Activated CD8-positive, alpha-beta memory T cell treated with anti-CD3 and anti-CD28 coated beads for 1 hour (primary cell): Measurements from ENCODE around the gene ADAMTS2.

ENCODE experiments used
- DNase-seq, 2 donors: peaks; one replicate each; pipeline ENCODE4 v3.0.0-alpha.2; 2020; ENCODE audit warnings: low read depth in 1 of 2; ENCODE audit errors: extremely low read depth in 1 of 2

Gene ADAMTS2

GRCh38 chr5:179373101-179373934, 28.1 kb upstream of the ADAMTS2 start:
- no peak for DNase-seq

- no peak for DNase-seq
These were observed 26.7 kb upstream of the ADAMTS2 start for GRCh38 chr5:179371681-179372680.

- DNase-seq: no peak
These were observed 25.9 kb upstream of the ADAMTS2 start for GRCh38 chr5:179371121-179371510.

- DNase-seq: no peak
These were observed 25.3 kb upstream of the ADAMTS2 start for GRCh38 chr5:179370490-179371120.

- DNase-seq: no peak
These were observed 24.2 kb upstream of the ADAMTS2 start for GRCh38 chr5:179369530-179369884.

GRCh38 chr5:179368806-179369529, 23.7 kb upstream of the ADAMTS2 start:
- DNase-seq: no peak

GRCh38 chr5:179368126-179368805, 23.0 kb upstream of the ADAMTS2 start:
- no peak for DNase-seq

- DNase-seq: no peak
These were observed 22.2 kb upstream of the ADAMTS2 start for GRCh38 chr5:179367491-179367890.

GRCh38 chr5:179362355-179362754, 17.1 kb upstream of the ADAMTS2 start:
- no peak for DNase-seq

- no peak for DNase-seq
These were observed 15.9 kb upstream of the ADAMTS2 start for GRCh38 chr5:179361037-179361603.

- DNase-seq: no peak
These were observed 11.8 kb upstream of the ADAMTS2 start for GRCh38 chr5:179357031-179357430.

- DNase-seq: no peak
These were observed 11.0 kb upstream of the ADAMTS2 start for GRCh38 chr5:179355976-179356974.

- no peak for DNase-seq
These were observed 9.1 kb upstream of the ADAMTS2 start for GRCh38 chr5:179354305-179354882.

GRCh38 chr5:179348843-179349242, 3.6 kb upstream of the ADAMTS2 start:
- DNase-seq: no peak

- DNase-seq: no peak
These were observed 2.8 kb upstream of the ADAMTS2 start for GRCh38 chr5:179348011-179348530.

- no peak for DNase-seq
These were observed 2.3 kb upstream of the ADAMTS2 start for GRCh38 chr5:179347581-179347980.

- DNase-seq: no peak
These were observed 1.6 kb upstream of the ADAMTS2 start for GRCh38 chr5:179346875-179347274.

GRCh38 chr5:179346401-179346800, 1.1 kb upstream of the ADAMTS2 start:
- no peak for DNase-seq
